ENCODE measurements around the gene CLEC16A.

CLEC16A gene

DNA sequence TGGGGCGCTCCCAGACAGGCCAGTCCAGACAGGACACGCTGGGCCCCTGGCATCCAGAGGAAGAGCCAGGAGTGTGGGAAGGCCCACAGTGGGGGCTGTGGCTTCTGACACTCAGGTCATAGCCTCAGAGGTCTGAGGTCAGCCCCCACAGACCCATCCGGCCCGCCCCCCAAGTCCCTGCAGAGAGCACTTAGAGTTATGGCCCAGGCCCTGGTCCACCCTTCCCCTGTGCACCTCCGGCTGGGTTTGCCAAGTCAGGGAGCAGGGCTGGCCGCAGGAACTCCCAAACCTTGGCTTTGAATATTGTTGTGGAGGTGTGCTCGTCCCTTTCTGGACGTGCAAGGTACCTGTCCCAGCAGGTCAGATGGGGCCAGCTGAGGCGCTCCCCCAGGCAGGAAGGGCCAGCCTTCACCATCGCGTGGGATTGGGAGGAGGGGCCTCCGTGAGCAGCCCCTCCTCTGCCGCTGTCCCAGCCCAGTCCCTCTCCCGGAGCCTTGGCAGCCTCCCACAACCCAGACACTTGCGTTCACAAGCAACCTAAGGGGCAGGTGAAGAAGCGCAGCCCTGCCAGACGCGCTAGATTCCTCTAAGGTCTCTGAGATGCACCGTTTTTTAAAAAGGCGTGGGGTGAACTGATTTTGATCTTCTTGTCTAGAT is 237.0 kb downstream of the CLEC16A start:
- no peaks in the 10 kb centered on the region for H3K27me3 ChIP-seq

GRCh38 chr16:11181899-11182279 is 237.5 kb downstream of the CLEC16A start:
- no peak overlapping the region for H3K4me3 ChIP-seq (ENCODE audit: low read depth in 1 of 2, low read length in 1 of 2)
- H3K9me3 ChIP-seq, result no peaks in the 10 kb centered on the region
- TF ChIP-seq CTCF (IDR thresholded peaks at IDR 0.05), result no peak
- H3K27me3 ChIP-seq, result no peaks in the 10 kb centered on the region
- H3K27ac ChIP-seq, result no peak overlapping the region
- no peaks in the 10 kb centered on the region for H3K4me1 ChIP-seq (ENCODE audit: control insufficient read depth in 1 of 2, insufficient read depth in 1 of 2, low read depth in 1 of 2, low read length in 1 of 2)
- peaks cover 57% of the 10 kb centered on the region for H3K36me3 ChIP-seq

More for the DNA sequence above, 237.0 kb downstream of the CLEC16A start:
- H3K27ac ChIP-seq, result no peak overlapping the region
- no peak overlapping the region for H3K4me3 ChIP-seq (ENCODE audit: low read depth in 1 of 2, low read length in 1 of 2)
- peaks cover 57% of the 10 kb centered on the region for H3K36me3 ChIP-seq
- H3K9me3 ChIP-seq, result no peaks in the 10 kb centered on the region
- no peaks in the 10 kb centered on the region for H3K4me1 ChIP-seq (ENCODE audit: control insufficient read depth in 1 of 2, insufficient read depth in 1 of 2, low read depth in 1 of 2, low read length in 1 of 2)
- TF ChIP-seq CTCF (IDR thresholded peaks at IDR 0.05), result no peak

DNA sequence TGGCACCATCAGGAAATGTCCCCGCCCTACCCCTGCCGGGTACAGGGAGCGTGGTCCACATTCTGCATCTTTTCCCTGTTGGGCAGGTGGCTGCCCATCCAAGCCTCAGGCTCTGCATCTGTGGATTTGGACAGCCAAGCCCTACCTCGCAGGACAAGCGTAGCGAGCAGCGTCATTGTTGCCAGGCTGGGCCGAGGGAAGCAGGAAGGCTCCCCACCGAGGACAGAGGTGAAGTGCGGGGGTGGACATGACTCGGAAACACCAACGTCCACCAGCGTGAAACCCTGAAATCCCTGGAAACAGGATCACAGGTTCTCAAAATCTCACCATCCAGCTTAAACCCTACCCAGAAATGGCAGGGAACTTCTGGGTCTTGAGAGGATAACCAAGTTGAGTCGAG is 238.0 kb downstream of the CLEC16A start:
- Histone ChIP-seq H3K27ac (no peak overlapping the region), H3K27me3 (no peaks in the 10 kb centered on the region), H3K4me1 (ENCODE audit: control insufficient read depth in 1 of 2, insufficient read depth in 1 of 2, low read depth in 1 of 2, low read length in 1 of 2) (no peaks in the 10 kb centered on the region), H3K4me3 (ENCODE audit: low read depth in 1 of 2, low read length in 1 of 2) (no peak overlapping the region), H3K9me3 (no peaks in the 10 kb centered on the region), H3K36me3 (peaks cover 52% of the 10 kb centered on the region)
- no peak for TF ChIP-seq CTCF (IDR thresholded peaks at IDR 0.05)

DNA sequence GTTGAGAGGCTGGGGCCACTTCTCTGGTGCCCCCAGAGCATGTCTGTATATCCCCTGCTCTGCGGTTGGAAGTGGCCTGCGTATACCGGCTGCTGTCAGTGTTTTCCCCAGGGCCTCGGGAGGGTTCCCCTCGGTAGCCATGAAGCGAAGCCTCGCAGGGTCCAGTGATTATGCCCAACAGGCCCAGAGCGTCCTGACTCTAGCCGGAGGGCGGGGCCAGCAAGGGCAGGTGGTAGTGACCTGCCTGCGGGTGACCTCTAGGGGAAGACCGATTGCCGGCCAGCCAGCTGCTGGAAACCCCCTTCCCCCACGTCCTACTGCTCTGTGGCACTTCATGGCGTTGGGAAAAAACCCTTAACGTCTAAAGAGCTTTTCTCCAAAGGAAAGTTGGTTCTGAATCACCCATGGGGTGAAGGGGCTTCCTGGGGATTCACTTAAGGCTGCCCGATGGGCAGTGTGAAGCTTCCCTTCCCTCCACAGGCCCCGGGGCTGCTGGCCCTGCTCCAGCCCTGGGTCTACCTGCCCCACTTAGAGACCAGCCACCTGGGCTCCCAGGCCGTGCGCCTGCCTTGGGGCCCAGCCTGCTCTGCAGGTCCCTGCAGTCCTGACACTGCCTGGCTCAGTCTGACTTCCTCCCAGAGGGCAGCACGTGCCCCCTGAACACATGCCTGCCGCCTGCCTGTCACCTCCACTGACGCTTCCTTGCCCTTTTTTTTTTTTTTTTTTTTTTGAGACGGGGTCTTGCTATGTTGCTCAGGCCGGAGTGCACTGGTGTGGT is 238.9 kb downstream of the CLEC16A start:
- no peak overlapping the region for H3K4me3 ChIP-seq (ENCODE audit: low read depth in 1 of 2, low read length in 1 of 2)
- H3K27me3 ChIP-seq, result no peaks in the 10 kb centered on the region
- no peaks in the 10 kb centered on the region for H3K9me3 ChIP-seq
- no peak for TF ChIP-seq CTCF (IDR thresholded peaks at IDR 0.05)
- no peak overlapping the region for H3K27ac ChIP-seq
- no peaks in the 10 kb centered on the region for H3K4me1 ChIP-seq (ENCODE audit: control insufficient read depth in 1 of 2, insufficient read depth in 1 of 2, low read depth in 1 of 2, low read length in 1 of 2)
- peaks cover 45% of the 10 kb centered on the region for H3K36me3 ChIP-seq

- H3K27ac ChIP-seq, result no peak overlapping the region
- no peaks in the 10 kb centered on the region for H3K27me3 ChIP-seq
- H3K4me3 ChIP-seq (ENCODE audit: low read depth in 1 of 2, low read length in 1 of 2), result no peak overlapping the region
- no peak for TF ChIP-seq CTCF (IDR thresholded peaks at IDR 0.05)
- peaks cover 38% of the 10 kb centered on the region for H3K36me3 ChIP-seq
- no peaks in the 10 kb centered on the region for H3K9me3 ChIP-seq
- H3K4me1 ChIP-seq (ENCODE audit: control insufficient read depth in 1 of 2, insufficient read depth in 1 of 2, low read depth in 1 of 2, low read length in 1 of 2), result no peaks in the 10 kb centered on the region
These were observed 239.6 kb downstream of the CLEC16A start for GRCh38 chr16:11183951-11184350.

Data from neutrophil (primary cell).